Nephron (organoid): Measurements from ENCODE around the gene CMYA5.
A peak's percentile ranks its signal among the peaks of the same experiment; 100 is the strongest.

Source experiments
- H3K27ac Mint-ChIP-seq, 3 experiments: 2 replicates each; pipeline ENCODE4 v1.8.0; 2020; ENCODE audit warnings: mixed read lengths in 3 of 3, mild to moderate bottlenecking in 2 of 3, moderate library complexity in 1 of 3
- H3K27me3 Mint-ChIP-seq: 2 replicates; pipeline ENCODE4 v1.8.0; 2021; ENCODE audit warnings: low read depth, mild to moderate bottlenecking, moderate library complexity, mixed read lengths
- H3K36me3 Mint-ChIP-seq: 2 replicates; pipeline ENCODE4 v1.8.0; 2020; ENCODE audit warnings: low read depth, mixed read lengths
- H3K4me1 Mint-ChIP-seq: 2 replicates; pipeline ENCODE4 v1.8.0; 2020; ENCODE audit warnings: mixed read lengths
- H3K4me3 Mint-ChIP-seq, 3 experiments: 2 replicates each; pipeline ENCODE4 v1.8.0; 2020; ENCODE audit warnings: mild to moderate bottlenecking in 3 of 3, mixed read lengths in 3 of 3, moderate library complexity in 2 of 3
- H3K9me3 Mint-ChIP-seq: 2 replicates; pipeline ENCODE4 v1.8.0; 2020; ENCODE audit warnings: mixed read lengths
- CTCF ChIP-seq, 3 experiments: fragments of 200-600 bp; sonication (generic); IDR thresholded peaks; one replicate each; pipeline ENCODE4 v1.5.0; 2021; ENCODE audit warnings: antibody characterized with exemption in 3 of 3; ENCODE audit not compliant: unreplicated experiment in 3 of 3

Gene CMYA5

GRCh38 chr5:79816014-79816413 lies 126.4 kb downstream of the CMYA5 start:
- H3K9me3 Mint-ChIP-seq, result peaks cover 25% of the 10 kb centered on the region
- peaks cover 8% of the 10 kb centered on the region for H3K36me3 Mint-ChIP-seq
- H3K4me3 Mint-ChIP-seq, result no peak overlapping the region
- peaks cover 30% of the 10 kb centered on the region for H3K27me3 Mint-ChIP-seq
- peaks cover 7% of the 10 kb centered on the region for H3K4me1 Mint-ChIP-seq
- no peak for TF ChIP-seq CTCF (IDR thresholded peaks at IDR 0.05; ENCODE audit: unreplicated experiment in 3 of 3)
- no peak overlapping the region for H3K27ac Mint-ChIP-seq

- no peak overlapping the region for H3K27ac Mint-ChIP-seq
- TF ChIP-seq CTCF (IDR thresholded peaks at IDR 0.05; ENCODE audit: unreplicated experiment in 3 of 3), result no peak
- peaks cover 8% of the 10 kb centered on the region for H3K36me3 Mint-ChIP-seq
- H3K27me3 Mint-ChIP-seq, result peaks cover 34% of the 10 kb centered on the region
- peaks cover 22% of the 10 kb centered on the region for H3K9me3 Mint-ChIP-seq
- no peak overlapping the region for H3K4me3 Mint-ChIP-seq
- peaks cover 22% of the 10 kb centered on the region for H3K4me1 Mint-ChIP-seq
Measured at GRCh38 chr5:79820648-79821047, 131.0 kb downstream of the CMYA5 start.

GRCh38 chr5:79824444-79824843 lies 134.8 kb downstream of the CMYA5 start:
- no peak overlapping the region for H3K4me3 Mint-ChIP-seq
- no peak for TF ChIP-seq CTCF (IDR thresholded peaks at IDR 0.05; ENCODE audit: unreplicated experiment in 3 of 3)
- no peaks in the 10 kb centered on the region for H3K36me3 Mint-ChIP-seq
- H3K4me1 Mint-ChIP-seq, result peaks cover 22% of the 10 kb centered on the region
- no peak overlapping the region for H3K27ac Mint-ChIP-seq
- peaks cover 8% of the 10 kb centered on the region for H3K9me3 Mint-ChIP-seq
- peaks cover 50% of the 10 kb centered on the region for H3K27me3 Mint-ChIP-seq

GRCh38 chr5:79825802-79826201 lies 136.2 kb downstream of the CMYA5 start:
- Mint-ChIP-seq H3K9me3 (no peaks in the 10 kb centered on the region), H3K27me3 (peaks cover 43% of the 10 kb centered on the region), H3K4me1 (peaks cover 17% of the 10 kb centered on the region), H3K36me3 (no peaks in the 10 kb centered on the region), H3K27ac (no peak overlapping the region), H3K4me3 (no peak overlapping the region)
- no peak for TF ChIP-seq CTCF (IDR thresholded peaks at IDR 0.05; ENCODE audit: unreplicated experiment in 3 of 3)

GRCh38 chr5:79827159-79827629 lies 137.6 kb downstream of the CMYA5 start:
- Mint-ChIP-seq H3K36me3 (no peaks in the 10 kb centered on the region), H3K4me3 (no peak overlapping the region), H3K27me3 (peaks cover 47% of the 10 kb centered on the region), H3K4me1 (peaks cover 14% of the 10 kb centered on the region), H3K27ac (no peak overlapping the region), H3K9me3 (no peaks in the 10 kb centered on the region)
- TF ChIP-seq CTCF (IDR thresholded peaks at IDR 0.05; ENCODE audit: unreplicated experiment in 3 of 3), result no peak

- peaks cover 44% of the 10 kb centered on the region for H3K27me3 Mint-ChIP-seq
- H3K27ac Mint-ChIP-seq, result no peak overlapping the region
- H3K4me3 Mint-ChIP-seq, result no peak overlapping the region
- H3K4me1 Mint-ChIP-seq, result peaks cover 12% of the 10 kb centered on the region
- no peaks in the 10 kb centered on the region for H3K36me3 Mint-ChIP-seq
- TF ChIP-seq CTCF (IDR thresholded peaks at IDR 0.05; ENCODE audit: unreplicated experiment in 3 of 3), result peak in 2 of 3 experiments; percentile 21 to 39
- no peaks in the 10 kb centered on the region for H3K9me3 Mint-ChIP-seq
Measured at GRCh38 chr5:79829260-79829659, 139.6 kb downstream of the CMYA5 start.
